ENCODE measurements around the gene GRID1.

Gene GRID1

DNA sequence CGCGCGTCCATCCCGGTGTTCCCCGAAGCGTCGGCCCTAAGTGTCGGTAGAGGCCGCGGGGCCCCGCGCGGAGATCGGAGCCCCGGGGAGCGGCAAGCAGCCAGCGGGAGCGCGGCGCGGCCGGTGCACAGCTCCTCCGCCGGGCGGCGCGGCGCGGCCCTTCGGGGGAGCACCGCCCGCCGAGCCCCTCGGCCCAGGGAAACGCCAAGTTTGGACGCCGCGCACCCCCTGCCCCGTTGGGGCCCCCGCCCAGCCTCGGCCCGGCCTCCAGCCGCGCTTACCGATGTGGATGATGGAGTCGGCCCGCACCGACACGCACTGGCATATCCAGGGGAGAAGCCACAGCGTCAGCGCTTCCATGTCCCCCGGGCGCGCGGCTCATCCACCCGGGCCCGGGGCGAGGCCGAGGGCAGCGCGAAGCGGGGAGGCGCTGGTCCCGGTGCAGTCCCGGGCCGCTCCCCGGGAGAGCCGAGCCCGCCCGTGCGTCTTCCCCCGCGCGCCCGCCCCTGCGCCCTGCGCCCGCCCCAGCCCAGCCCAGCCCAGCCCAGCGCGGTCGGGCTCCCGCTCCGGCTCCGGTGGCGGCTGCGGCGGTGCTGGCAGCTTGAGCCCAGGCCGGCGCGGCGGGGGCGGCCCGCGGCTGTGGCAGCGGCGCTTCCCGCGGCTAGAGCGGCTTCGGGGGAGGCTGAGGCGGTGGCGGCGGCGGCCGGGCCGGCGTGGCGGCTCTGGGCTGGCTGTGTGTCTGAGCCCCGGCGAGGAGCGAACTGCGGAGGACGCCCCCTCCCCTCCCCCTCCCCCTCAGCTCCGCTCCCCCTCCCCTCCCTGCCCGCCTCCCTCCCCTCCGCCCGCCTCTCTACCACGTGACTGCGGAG is at the start of gene GRID1:
Gene GRID1, minus strand, starts transcription at position 763 of the 869 bp plus-strand sequence.
- TF ChIP-seq, protein P1, sequence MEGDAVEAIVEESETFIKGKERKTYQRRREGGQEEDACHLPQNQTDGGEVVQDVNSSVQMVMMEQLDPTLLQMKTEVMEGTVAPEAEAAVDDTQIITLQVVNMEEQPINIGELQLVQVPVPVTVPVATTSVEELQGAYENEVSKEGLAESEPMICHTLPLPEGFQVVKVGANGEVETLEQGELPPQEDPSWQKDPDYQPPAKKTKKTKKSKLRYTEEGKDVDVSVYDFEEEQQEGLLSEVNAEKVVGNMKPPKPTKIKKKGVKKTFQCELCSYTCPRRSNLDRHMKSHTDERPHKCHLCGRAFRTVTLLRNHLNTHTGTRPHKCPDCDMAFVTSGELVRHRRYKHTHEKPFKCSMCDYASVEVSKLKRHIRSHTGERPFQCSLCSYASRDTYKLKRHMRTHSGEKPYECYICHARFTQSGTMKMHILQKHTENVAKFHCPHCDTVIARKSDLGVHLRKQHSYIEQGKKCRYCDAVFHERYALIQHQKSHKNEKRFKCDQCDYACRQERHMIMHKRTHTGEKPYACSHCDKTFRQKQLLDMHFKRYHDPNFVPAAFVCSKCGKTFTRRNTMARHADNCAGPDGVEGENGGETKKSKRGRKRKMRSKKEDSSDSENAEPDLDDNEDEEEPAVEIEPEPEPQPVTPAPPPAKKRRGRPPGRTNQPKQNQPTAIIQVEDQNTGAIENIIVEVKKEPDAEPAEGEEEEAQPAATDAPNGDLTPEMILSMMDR (IDR thresholded peaks at IDR 0.05; ENCODE audit: insufficient read depth, low read depth, low read length, missing control alignments) = no peak
- DNase-seq (ENCODE audit: low read depth) = peak; percentile 37
- no peak within 1 kb of the TSS for H3K4me3 ChIP-seq (ENCODE audit: low read length)

DNA sequence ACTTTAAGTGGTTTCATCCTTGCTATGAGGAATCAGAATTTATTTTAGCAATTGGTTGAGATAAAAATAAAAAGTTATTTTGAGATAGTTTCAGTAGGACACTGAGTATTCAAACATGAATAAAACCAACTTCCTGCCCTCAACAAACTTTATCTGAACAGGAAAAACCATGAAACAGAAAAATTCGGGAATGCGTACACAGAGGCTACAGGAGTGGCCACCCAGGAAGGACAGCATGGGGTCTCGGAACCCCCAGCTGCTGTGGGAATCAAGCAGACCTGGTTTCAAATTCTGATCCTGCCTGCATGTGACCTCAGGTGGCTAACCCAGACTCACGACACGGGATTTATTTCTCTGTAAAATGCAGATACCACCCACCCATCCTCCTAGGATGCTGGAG is 49.0 kb upstream of the GRID1 start:
- no peak overlapping the region for H3K4me3 ChIP-seq (ENCODE audit: low read length)
- TF ChIP-seq, protein P1 (IDR thresholded peaks at IDR 0.05; ENCODE audit: insufficient read depth, low read depth, low read length, missing control alignments) = no peak
- no peak for DNase-seq (ENCODE audit: low read depth)

GRCh38 chr10:86415116-86415515 is 48.5 kb upstream of the GRID1 start:
- no peak for DNase-seq (ENCODE audit: low read depth)
- TF ChIP-seq, protein P1 (IDR thresholded peaks at IDR 0.05; ENCODE audit: insufficient read depth, low read depth, low read length, missing control alignments) = no peak
- no peak overlapping the region for H3K4me3 ChIP-seq (ENCODE audit: low read length)

- no peak for DNase-seq (ENCODE audit: low read depth)
Observed at GRCh38 chr10:86413046-86413728, 46.6 kb upstream of the GRID1 start.

GRCh38 chr10:86411852-86412560 is 45.4 kb upstream of the GRID1 start:
- no peak overlapping the region for H3K4me3 ChIP-seq (ENCODE audit: low read length)
- TF ChIP-seq, protein P1 (IDR thresholded peaks at IDR 0.05; ENCODE audit: insufficient read depth, low read depth, low read length, missing control alignments) = no peak
- no peak for DNase-seq (ENCODE audit: low read depth)

More at GRCh38 chr10:86413046-86413728, 46.6 kb upstream of the GRID1 start:
- H3K4me3 ChIP-seq (ENCODE audit: low read length) = no peak overlapping the region
- TF ChIP-seq, protein P1 (IDR thresholded peaks at IDR 0.05; ENCODE audit: insufficient read depth, low read depth, low read length, missing control alignments) = no peak

- no peak overlapping the region for H3K4me3 ChIP-seq (ENCODE audit: low read length)
- no peak for DNase-seq (ENCODE audit: low read depth)
- TF ChIP-seq, protein P1 (IDR thresholded peaks at IDR 0.05; ENCODE audit: insufficient read depth, low read depth, low read length, missing control alignments) = no peak
Observed at GRCh38 chr10:86411281-86411841, 44.8 kb upstream of the GRID1 start.
